Esophagus muscularis mucosa (tissue), 4 donors: ENCODE results near the gene SLC8B1.

Source experiments
- EP300 ChIP-seq: sonication (generic); formaldehyde crosslinking; IDR thresholded peaks from one replicate; pipeline ENCODE4 v1.6.1; 2017; ENCODE audit warnings: antibody characterized with exemption
- POLR2AphosphoS5 ChIP-seq, 2 donors: sonication (generic); formaldehyde crosslinking; IDR thresholded peaks; one replicate each; pipeline ENCODE4 v1.6.1; 2017; ENCODE audit warnings: antibody characterized with exemption in 2 of 2
- TF ChIP-seq, protein P1 (sequence below), 3 experiments: fragments of 200-600 bp in 2 of 3; fragments of 450-650 bp in 1 of 3; sonication (generic) in 2 of 3; IDR thresholded peaks; one replicate each; pipeline ENCODE4 v1.5.1; 2017 to 2019; ENCODE audit warnings: antibody characterized with exemption in 3 of 3, mild to moderate bottlenecking in 2 of 3, moderate library complexity in 1 of 3

DNA sequence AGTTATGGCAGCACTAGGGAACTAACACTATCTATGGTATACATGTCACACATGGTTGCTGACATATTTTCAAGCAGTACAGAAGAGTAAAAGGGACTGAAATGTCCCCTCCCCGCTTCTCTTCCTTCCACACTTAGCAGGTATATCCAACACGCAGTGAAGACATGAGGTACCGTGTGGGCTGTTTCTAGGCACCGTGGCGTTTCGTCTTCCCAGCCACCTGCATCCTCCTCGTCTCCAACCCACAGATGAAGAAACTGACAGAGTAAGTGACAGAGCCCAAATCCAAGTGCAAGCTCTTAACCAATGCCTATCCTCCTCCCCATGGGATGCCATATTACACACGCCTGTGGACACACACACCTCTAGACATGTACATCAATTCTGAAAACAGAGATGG lies 32.4 kb downstream of the SLC8B1 start:
- TF ChIP-seq EP300 = no peak
- TF ChIP-seq, protein P1, sequence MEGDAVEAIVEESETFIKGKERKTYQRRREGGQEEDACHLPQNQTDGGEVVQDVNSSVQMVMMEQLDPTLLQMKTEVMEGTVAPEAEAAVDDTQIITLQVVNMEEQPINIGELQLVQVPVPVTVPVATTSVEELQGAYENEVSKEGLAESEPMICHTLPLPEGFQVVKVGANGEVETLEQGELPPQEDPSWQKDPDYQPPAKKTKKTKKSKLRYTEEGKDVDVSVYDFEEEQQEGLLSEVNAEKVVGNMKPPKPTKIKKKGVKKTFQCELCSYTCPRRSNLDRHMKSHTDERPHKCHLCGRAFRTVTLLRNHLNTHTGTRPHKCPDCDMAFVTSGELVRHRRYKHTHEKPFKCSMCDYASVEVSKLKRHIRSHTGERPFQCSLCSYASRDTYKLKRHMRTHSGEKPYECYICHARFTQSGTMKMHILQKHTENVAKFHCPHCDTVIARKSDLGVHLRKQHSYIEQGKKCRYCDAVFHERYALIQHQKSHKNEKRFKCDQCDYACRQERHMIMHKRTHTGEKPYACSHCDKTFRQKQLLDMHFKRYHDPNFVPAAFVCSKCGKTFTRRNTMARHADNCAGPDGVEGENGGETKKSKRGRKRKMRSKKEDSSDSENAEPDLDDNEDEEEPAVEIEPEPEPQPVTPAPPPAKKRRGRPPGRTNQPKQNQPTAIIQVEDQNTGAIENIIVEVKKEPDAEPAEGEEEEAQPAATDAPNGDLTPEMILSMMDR (IDR thresholded peaks at IDR 0.05) = no peak
- no peak for TF ChIP-seq POLR2AphosphoS5 (IDR thresholded peaks at IDR 0.05)
